ENCODE measurements around the gene PROCA1. TPM values are rescaled to one million over a fixed set of nuclear protein-coding genes. Genes with fewer than 3 reads are reported as not detected.
A peak's percentile ranks its signal among the peaks of the same experiment; 100 is the strongest.

The PROCA1 gene
- total and polyA plus RNA-seq, 9 of the 15 experiments (the other 6 are each of a cell fraction or from before 2014, with no cell fraction given) = 0.78 to 16.2 (median 5.6) TPM

GRCh38 chr17:28750178-28751047, 38.7 kb upstream of the PROCA1 start (continued):
- TF ChIP-seq SAP30 (IDR thresholded peaks at IDR 0.05; ENCODE audit: borderline replicate concordance, insufficient read depth, low read depth, low read length, poor library complexity, severe bottlenecking) = no peak
- no peak for TF ChIP-seq GMEB1 (CRISPR knock-in tag; IDR thresholded peaks at IDR 0.05)
- TF ChIP-seq CAMTA2 (CRISPR knock-in tag; conservative IDR thresholded peaks at IDR 0.05) = no peak
- no peak for TF ChIP-seq ERF (CRISPR knock-in tag; IDR thresholded peaks at IDR 0.05)
- TF ChIP-seq XRCC4 (IDR thresholded peaks at IDR 0.05; ENCODE audit: extremely low read depth, insufficient read depth, insufficient read length) = no peak
- peak; percentile 27; the same call in 1 of the 2 replicates for TF ChIP-seq STAT5A (IDR thresholded peaks at IDR 0.05; ENCODE audit: borderline replicate concordance, low read length)
- TF ChIP-seq MEF2A (IDR thresholded peaks at IDR 0.05; ENCODE audit: control insufficient read depth, low read depth, low read length) = no peak
- TF ChIP-seq HOXB6 (CRISPR knock-in tag; IDR thresholded peaks at IDR 0.05; ENCODE audit: borderline replicate concordance) = no peak
- TF ChIP-seq NCOA4 (IDR thresholded peaks at IDR 0.05; ENCODE audit: partially characterized antibody) = no peak
- no peak for TF ChIP-seq ZNF696 (CRISPR knock-in tag; conservative IDR thresholded peaks at IDR 0.05)
- TF ChIP-seq ZNF174 (CRISPR knock-in tag; IDR thresholded peaks at IDR 0.05) = no peak
- TF ChIP-seq HNRNPUL1 (IDR thresholded peaks at IDR 0.05; ENCODE audit: low read length) = no peak
- TF ChIP-seq TBL1XR1 (IDR thresholded peaks at IDR 0.05; ENCODE audit: low read length in 2 of 2) = peak; percentile 24 to 29; a peak in 1 of 4 replicates
- no peak for TF ChIP-seq GTF3C2 (IDR thresholded peaks at IDR 0.05; ENCODE audit: borderline replicate concordance, extremely low read depth, insufficient read length)
- peak in 1 of 2 experiments; percentile 59 for TF ChIP-seq AFF1 (IDR thresholded peaks at IDR 0.05; ENCODE audit: low read depth in 1 of 2, partially characterized antibody in 2 of 2)
- peak; percentile 52; the same call in 1 of the 2 replicates for TF ChIP-seq ZNF655 (CRISPR knock-in tag; IDR thresholded peaks at IDR 0.05)
